ENCODE measurements around the gene C3orf52.
A peak's percentile ranks its signal among the peaks of the same experiment; 100 is the strongest.

Gene C3orf52

DNA sequence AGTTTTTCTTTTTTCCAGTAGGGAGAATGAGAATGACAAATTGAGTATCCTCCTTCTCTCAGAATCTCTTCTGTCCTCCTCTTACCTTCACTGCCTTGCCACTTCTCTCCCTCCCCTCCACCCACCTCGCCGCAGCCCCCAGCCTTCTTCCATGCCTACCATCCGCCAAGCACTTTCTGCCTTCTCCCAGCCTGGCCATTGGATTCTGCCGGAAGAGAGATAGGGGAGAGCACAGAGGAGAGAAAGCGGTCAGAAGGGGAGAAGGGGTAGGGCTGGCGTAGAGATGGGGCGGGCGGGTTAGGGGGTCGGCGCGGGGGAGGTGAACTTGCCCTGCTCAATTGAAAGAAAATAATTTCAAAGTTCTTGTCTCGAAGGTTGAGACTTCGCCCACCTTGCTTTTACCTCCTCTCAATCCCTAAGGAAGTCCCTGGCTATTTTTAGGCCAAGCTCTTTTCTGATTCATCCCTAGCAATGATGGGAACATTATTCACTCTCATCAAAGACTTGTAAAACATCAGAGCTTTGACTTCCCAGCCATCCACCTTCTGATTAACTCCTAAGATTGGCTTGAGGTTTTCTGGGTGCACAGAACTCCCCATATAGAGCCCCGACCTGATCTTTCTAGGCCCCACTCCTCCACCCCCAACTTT lies 811 bp downstream of the C3orf52 start:
- no peak for FAIRE-seq

- no peak for FAIRE-seq
These were observed 1.6 kb downstream of the C3orf52 start for GRCh38 chr3:112087746-112088145.

- FAIRE-seq: no peak
These were observed 2.8 kb downstream of the C3orf52 start for GRCh38 chr3:112088944-112089343.

DNA sequence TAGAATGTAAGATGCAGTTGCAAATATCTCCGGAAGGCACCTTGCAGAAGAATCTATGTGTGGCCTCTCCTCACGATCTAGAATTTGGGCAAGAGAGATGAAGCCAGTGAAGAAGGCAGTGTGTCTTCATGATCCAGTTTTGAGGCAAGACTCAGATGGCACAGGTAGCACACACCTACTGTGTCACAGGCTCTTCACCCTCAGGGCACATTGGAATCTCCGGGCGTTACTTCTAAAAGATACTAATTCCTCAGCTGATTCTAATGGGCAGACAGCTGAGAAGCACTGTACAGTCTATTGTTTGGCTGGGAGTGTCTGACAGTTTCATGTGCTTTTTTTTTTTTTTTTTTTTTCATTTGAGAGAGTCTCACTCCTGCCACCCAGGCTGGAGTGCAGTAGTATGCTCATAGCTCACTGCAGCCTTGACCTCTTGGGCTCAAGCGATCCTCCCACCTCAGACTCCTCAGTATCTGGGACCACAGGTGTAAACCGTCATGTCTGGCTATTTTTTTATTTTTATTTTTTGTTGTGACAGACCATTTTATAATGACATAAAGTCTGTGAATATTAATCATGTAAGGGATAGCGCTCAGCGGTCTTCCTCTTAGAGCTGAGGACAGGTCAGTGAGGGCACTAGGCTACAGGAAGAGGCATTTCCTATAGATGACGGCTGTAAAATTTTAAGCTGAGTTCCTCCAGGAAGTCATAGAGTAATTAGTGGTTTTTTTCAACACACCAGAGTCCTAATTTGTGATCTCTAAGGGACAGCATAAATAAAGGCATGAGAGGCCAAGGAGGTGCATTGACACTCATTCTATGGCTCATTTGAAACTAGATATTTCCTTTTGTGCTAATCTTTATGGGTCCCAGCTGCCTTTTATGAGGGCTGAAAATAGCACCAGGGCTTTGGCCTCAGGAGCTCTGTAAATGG lies 4.0 kb downstream of the C3orf52 start:
- FAIRE-seq: no peak

GRCh38 chr3:112090887-112091586 lies 4.8 kb downstream of the C3orf52 start:
- FAIRE-seq: no peak

DNA sequence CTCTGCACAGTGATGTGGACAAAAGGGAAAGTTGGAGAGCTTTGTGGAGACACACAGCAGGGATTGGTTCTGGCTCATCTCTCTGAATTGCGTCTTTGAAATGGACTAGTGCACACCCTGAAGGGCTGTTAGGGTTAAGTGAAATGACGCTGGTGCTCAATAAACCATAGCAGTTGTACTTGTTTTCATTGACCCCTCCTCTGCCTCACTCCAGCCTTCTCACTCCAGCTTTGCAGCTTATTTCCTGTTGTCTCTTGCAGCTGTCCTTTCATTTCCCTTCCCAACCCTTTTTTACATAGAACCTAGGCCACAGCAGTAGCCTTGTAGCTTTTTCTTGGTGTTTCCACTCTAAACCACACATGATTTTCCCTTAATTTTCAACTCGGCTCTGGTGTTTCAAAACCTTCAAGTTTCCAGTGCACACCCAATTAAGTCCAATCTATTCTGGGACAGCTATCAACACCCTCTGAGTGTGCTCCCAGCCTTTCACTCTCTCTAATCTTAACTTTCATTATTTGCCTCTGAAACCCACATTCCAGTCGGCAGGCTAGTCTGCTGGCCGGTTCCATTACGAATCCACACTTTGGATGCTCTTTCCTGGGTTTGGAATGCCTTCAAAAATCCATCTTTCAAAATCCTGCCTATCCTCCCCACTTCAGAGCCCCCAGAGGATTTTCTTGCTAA lies 6.4 kb downstream of the C3orf52 start:
- FAIRE-seq: no peak

DNA sequence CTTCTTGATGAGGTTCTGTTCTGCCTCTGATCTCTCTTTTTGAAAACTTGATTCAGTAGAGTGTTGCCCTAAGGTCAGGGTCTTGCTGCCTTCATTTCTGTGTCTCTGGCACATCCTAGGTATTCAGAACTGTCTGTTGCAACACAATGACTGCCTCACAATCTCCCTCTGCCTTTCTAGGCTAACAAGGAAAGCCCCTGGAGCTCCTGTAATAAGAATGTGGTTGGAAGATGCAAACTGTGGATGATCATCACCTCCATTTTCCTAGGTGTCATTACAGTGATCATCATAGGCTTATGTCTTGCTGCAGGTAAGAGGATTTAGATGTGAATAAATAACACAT lies 7.0 kb downstream of the C3orf52 start:
- FAIRE-seq: no peak

GRCh38 chr3:112095731-112096130 lies 9.5 kb downstream of the C3orf52 start:
- FAIRE-seq: no peak

GRCh38 chr3:112096176-112096575 lies 10.0 kb downstream of the C3orf52 start:
- no peak for FAIRE-seq

GRCh38 chr3:112097378-112097777 lies 11.2 kb downstream of the C3orf52 start:
- peak; percentile 98 for FAIRE-seq

DNA sequence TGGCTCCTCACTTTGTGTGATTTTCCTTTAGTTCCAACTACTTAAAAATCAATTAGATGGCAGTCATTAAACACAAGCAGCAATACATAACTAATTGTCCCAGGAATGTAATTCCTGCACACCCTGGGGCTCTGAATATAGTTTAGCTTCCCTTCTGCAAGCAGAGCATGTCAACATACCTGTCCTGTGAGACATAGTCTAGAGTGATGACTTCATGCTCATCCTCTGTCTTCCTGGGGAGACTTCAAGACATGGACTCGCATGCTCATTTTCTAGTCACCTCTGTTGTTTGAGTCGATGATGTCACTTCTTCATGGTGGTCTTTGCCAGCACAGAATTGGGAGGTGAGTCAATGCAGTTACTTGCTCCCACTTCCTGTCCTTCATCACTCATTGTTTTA lies 15.7 kb downstream of the C3orf52 start:
- no peak for FAIRE-seq

DNA sequence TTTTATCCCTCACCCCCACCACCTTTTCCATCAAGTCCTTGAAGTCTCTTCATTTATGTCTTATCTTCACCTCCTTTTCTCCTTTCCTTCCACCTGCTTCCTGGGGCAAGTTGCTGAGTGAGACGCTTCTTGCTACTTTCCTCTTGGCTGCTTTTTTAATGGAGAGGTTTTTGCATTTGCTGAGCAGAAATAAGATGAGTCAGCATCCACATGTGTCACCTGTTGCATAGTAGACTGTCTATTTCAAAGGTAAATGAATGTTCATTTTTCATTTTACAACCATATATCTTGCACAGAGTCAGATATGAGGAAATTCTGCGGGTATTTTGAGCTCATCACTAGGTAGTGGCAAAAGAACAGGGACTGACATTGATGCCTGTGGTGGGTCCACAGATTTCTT lies 18.6 kb downstream of the C3orf52 start:
- no peak for FAIRE-seq

GRCh38 chr3:112109322-112109721 lies 23.1 kb downstream of the C3orf52 start:
- FAIRE-seq: peak; percentile 87

DNA sequence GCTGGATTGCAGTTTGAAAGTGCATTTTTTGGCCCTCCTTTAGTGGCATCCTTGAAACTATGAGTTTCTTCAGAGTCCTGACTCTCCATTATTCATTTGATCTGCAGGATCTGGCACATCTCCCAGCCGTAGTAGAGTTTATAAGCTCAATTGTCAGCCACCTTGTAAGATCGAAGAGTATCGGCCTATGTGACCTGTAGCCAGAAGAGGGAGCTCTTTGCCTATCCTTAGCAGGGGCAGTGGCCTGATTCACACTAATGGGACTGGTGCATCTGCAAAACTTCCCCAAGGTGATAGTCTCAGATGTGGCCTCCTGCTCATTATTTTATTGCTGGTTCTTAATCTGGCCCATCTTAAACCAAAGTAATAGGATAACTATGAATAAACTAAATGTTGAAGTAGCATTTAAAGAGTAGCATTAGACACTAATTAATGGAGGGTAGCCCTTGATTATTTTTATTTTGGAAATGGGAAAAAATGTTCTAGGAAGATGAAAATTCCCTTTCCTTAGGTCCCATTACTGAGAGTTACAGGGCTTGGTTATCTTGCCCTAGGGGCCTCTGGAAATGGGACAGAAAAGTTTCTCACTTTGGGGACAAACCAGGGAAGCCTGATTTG lies 25.7 kb downstream of the C3orf52 start:
- peak; percentile 45 for FAIRE-seq

DNA sequence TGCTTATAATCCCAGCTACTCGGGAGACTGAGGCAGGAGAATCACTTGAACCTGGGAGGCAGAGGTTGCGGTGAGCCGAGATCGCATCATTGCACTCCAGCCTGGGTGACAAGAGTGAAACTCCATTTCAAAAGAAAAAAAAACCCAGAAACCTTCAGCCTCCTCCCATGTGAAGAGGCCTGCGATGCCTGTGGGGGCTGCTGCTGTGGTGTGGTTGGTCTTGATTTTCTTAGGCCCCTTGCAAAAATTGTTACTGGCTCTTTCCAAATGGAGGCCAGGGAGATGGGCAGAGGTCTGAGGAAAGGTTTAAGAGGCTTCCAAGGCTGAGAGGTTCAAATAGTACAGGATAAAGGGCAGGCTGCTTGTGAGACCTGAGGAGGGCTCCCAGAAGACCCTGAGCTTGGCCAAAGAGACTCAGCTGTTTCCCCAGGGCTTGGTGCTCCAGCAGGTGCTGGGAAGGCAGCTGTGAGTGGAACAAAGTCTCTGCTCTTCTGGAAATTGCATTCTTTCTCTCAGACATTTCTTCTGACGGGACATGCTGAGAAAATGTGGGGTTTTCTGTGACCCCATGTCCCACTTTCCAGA lies 28.5 kb downstream of the C3orf52 start:
- no peak for FAIRE-seq

- FAIRE-seq: no peak
These were observed 29.1 kb downstream of the C3orf52 start for GRCh38 chr3:112115161-112115739.

DNA sequence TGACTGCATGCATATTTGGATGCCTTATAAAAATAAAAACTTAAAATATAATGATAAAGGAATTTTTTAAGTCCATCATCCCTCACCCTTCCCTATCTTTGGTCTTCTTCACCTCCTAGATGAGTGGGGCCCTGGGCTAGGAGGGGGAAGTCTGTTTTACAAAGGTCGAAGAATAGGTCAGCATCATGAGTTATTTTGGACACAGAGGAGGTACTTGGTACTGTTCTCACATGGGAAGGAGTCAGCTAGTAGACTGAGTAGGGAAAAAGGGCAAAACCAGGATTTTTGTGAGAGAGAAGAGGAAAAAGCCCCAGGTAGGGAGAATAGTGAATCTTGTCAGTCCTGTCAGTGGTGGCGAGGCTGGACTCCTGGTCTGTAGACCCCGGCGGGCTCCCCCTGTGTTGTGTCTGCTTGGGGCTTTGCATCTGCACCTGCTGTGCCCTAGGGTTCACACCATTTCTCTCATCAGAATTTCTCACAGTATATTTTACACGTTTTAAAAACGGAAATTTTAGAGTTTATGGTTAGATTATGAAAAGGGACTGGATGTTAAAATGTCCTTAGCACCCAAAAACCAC lies 29.7 kb downstream of the C3orf52 start:
- FAIRE-seq: no peak

DNA sequence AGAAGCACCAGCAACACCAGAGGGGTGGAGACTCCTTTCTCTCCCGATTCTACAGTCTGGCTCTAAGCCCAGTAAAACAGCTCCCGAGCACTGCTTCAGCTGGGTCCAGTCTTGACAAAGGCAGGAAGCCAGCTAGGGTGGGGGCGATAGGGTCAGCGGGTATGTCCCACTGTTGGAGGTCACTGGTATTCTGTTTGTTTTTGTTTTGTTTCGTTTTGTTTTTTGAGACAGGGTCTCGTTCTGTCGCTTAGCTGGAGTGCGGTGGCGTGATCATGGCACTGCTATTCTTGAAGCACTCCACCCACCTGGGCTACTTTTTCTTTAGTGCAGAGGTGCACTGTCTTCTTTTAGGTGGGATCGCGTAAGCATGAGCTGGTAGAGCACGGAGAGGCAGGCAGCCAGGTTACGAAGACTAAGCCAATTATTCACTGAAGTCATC lies 30.6 kb downstream of the C3orf52 start:
- no peak for FAIRE-seq

DNA sequence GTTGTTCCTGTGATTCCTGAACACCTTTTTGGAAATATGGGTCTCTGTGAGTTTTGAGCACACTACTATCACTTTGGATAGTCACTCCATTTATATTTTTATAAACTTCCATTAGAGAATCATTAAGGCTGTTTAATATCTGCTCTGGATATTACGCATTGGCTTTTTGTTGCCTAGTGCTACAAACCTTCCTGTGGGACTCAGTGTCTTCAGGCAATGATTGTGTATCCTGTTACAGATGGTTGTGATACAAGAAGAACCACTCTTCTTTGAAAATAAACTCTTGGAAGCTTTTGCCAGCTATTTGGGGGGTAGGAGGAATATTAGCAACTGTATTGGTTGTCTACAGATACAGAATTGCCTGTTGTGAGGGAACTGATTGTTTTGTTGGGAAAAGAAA lies 31.2 kb downstream of the C3orf52 start:
- FAIRE-seq: no peak

DNA sequence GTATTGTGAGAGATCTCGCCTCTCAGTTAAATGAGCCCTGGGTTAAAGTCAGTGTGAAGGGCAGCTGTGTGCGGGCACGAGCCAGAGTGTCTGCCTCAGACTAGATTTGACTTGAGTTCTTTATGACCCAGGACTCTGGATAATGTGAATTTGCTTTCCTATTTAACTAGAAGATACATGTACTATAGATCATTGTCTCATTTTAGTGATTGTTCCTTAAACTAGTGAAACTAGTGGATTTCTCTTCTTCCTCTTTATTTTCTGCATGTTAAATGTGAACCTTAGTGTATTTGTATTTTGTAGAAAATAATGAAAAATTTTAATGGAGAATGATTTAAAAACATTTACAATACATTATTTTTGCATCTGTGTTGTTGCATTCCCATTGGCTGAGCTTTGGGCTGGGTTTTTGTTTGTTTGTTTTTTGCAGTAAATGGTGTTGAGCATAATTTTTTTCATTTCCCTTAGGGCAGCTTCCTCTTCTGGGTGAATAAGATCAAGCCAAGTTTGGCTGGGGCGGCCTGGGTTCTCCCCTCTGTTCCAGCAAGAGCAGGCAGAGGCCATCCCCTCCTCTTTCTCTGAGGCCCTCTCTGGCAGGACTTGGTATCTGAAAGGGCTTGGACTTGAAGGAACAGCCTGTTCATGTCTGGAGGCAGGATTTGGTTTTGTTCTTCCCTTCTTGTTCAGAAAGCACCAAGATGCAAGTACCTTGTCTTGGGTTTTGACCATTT lies 31.8 kb downstream of the C3orf52 start:
- no peak for FAIRE-seq
